Chondrocyte (in vitro differentiated cells): Measurements from ENCODE around the gene FAM107B. TPM values are rescaled to one million over a fixed set of nuclear protein-coding genes. Genes with fewer than 3 reads are reported as not detected.

ENCODE experiments used
- DNase-seq: peaks from one replicate; pipeline ENCODE4 v3.0.0; 2021; ENCODE audit warnings: mixed read lengths, low spot score
- H3K27ac Mint-ChIP-seq: one replicate; pipeline ENCODE4 v1.8.0; 2021; ENCODE audit warnings: mild to moderate bottlenecking, moderate library complexity, mixed read lengths; ENCODE audit not compliant: unreplicated experiment
- H3K27me3 Mint-ChIP-seq: 2 replicates; pipeline ENCODE4 v1.8.0; 2021; ENCODE audit warnings: low read depth, mixed read lengths
- H3K36me3 Mint-ChIP-seq: 2 replicates; pipeline ENCODE4 v1.8.0; 2021; ENCODE audit warnings: low read depth, mixed read lengths
- H3K4me1 Mint-ChIP-seq: 2 replicates; pipeline ENCODE4 v1.8.0; 2021; ENCODE audit warnings: low read depth, mild to moderate bottlenecking, mixed read lengths
- H3K4me3 Mint-ChIP-seq: one replicate; pipeline ENCODE4 v1.8.0; 2021; ENCODE audit warnings: mild to moderate bottlenecking, moderate library complexity, mixed read lengths; ENCODE audit not compliant: unreplicated experiment
- H3K9me3 Mint-ChIP-seq: 2 replicates; pipeline ENCODE4 v1.8.0; 2021; ENCODE audit warnings: low read depth, mixed read lengths
- CTCF ChIP-seq: fragments of 200-600 bp; sonication (generic); IDR thresholded peaks from 2 replicates; pipeline ENCODE4 v1.5.0; 2021; ENCODE audit warnings: antibody characterized with exemption, mild to moderate bottlenecking, moderate library complexity
- total RNA-seq: library from RNA; stranded (reverse); gene quantifications from 3 replicates; pipeline ENCODE4 v1.2.1, GENCODE V29; 2021

The FAM107B gene
- total RNA-seq, 1 donor from 2014 or later, result 29.1 TPM

DNA sequence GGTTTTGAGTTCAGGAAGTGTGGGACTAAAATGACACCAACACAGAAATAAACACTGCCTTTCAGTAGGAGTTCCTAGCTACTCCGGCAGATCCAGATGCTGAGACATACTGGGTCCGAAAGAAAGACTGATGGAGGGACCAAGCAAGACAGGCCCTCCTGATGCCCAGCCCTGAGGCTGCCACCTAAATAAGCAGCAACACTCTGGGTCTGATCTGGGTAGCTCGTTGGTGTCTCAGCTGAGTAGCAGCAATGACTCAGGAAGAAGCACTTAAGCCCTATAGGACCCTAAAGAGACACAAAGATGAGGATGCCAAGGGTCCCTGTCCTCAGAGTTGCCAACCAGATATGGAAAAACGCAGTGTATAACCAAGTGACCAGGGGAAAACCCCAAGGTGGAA lies 190.7 kb downstream of the FAM107B start:
- Mint-ChIP-seq H3K27ac (no peak overlapping the region), H3K27me3 (no peaks in the 10 kb centered on the region), H3K4me3 (no peak overlapping the region), H3K4me1 (peaks cover 32% of the 10 kb centered on the region), H3K9me3 (no peaks in the 10 kb centered on the region), H3K36me3 (no peaks in the 10 kb centered on the region)
- TF ChIP-seq CTCF, result no peak
- DNase-seq, result no peak

GRCh38 chr10:14583252-14583651 lies 191.4 kb downstream of the FAM107B start:
- Mint-ChIP-seq H3K36me3 (no peaks in the 10 kb centered on the region), H3K27me3 (no peaks in the 10 kb centered on the region), H3K9me3 (no peaks in the 10 kb centered on the region), H3K27ac (no peak overlapping the region), H3K4me1 (peaks cover 34% of the 10 kb centered on the region), H3K4me3 (no peak overlapping the region)
- DNase-seq, result no peak
- TF ChIP-seq CTCF, result no peak

DNA sequence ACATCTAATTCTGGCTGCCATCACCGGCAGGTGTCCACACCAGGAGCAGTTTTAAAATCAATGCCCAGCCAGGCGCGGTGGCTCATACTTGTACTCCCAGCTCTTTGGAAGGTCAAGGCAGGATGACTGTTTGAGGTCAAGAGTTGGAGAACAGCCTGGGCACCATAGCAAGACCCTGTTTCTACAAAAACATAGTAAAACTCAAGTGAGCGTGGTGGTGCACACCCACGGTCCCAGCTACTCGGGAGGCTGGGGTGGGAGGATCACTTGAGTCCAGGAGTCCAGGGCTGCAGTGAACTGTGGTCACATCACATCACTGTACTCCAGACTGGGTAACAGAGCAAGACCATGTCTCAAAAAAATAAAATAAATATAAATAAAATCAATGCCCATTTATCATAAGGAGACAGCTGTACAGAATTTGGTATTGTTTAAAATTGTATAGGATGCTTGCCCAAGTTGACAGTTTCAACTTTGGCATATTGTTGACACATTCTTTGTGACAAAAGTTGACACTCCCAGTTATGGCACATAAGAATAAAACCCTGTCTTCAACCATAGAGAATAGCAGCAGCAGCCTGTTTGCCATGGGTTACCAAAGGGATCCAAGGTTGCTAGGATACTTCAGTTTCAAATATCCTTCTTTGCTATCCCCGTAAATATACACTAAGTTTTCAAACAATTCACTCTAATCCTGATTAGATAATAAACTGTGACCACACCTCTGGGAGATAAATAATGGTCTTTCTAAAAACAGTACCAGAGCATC lies 193.0 kb downstream of the FAM107B start:
- no peak for TF ChIP-seq CTCF
- DNase-seq, result no peak
- no peaks in the 10 kb centered on the region for H3K36me3 Mint-ChIP-seq
- H3K4me1 Mint-ChIP-seq, result peaks cover 32% of the 10 kb centered on the region
- H3K27me3 Mint-ChIP-seq, result no peaks in the 10 kb centered on the region
- H3K9me3 Mint-ChIP-seq, result no peaks in the 10 kb centered on the region
- H3K4me3 Mint-ChIP-seq, result no peak overlapping the region
- no peak overlapping the region for H3K27ac Mint-ChIP-seq

- no peak for TF ChIP-seq CTCF
- DNase-seq, result no peak
- Mint-ChIP-seq H3K4me3 (no peak overlapping the region), H3K4me1 (peaks cover 32% of the 10 kb centered on the region), H3K27me3 (no peaks in the 10 kb centered on the region), H3K36me3 (no peaks in the 10 kb centered on the region), H3K27ac (no peak overlapping the region), H3K9me3 (no peaks in the 10 kb centered on the region)
Measured at GRCh38 chr10:14580671-14581332, 193.9 kb downstream of the FAM107B start.

DNA sequence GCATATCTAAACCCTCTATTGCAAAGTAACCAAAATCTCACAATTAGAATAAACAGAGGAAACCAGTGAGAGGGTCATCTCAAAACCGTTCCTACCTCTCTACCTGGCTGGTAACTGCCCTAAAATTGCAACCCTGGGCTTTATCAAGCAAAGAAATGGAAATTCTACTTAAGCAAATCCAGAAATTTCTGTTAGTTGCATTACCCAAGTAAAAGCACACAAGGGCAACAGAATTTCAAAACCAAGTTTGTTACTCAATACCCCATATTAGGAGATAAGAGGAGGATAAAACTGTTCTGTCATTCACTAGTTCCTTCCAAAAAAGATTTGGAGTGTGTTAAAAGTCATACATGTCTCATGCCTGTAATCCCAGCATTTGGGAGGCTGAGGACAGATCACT lies 195.3 kb downstream of the FAM107B start:
- Mint-ChIP-seq H3K4me1 (peaks cover 32% of the 10 kb centered on the region), H3K27ac (no peak overlapping the region), H3K27me3 (no peaks in the 10 kb centered on the region), H3K36me3 (no peaks in the 10 kb centered on the region), H3K9me3 (no peaks in the 10 kb centered on the region), H3K4me3 (no peak overlapping the region)
- no peak for TF ChIP-seq CTCF
- no peak for DNase-seq
